Stimulated activated CD8-positive, alpha-beta memory T cell treated with anti-CD3 and anti-CD28 coated beads, Interleukin-12 subunit alpha, Interleukin-12 subunit beta, amount 100 ng/mL, for 24 hours (primary cell): ENCODE results near the gene SMAD5.

Experiments
- DNase-seq: peaks from one replicate; pipeline ENCODE4 v3.0.0-alpha.2; 2020; ENCODE audit errors: extremely low read depth

SMAD5 gene

GRCh38 chr5:136115183-136115865, 17.3 kb upstream of the SMAD5 start:
- no peak for DNase-seq

- no peak for DNase-seq
These were observed 12.1 kb upstream of the SMAD5 start for GRCh38 chr5:136120529-136120928.

- DNase-seq = no peak
These were observed 9.3 kb upstream of the SMAD5 start for GRCh38 chr5:136123236-136123768.

GRCh38 chr5:136127560-136127959, 5.1 kb upstream of the SMAD5 start:
- DNase-seq = no peak

- no peak for DNase-seq
These were observed 4.2 kb upstream of the SMAD5 start for GRCh38 chr5:136128481-136128880.

- DNase-seq = no peak
These were observed 3.2 kb upstream of the SMAD5 start for GRCh38 chr5:136129445-136129844.

GRCh38 chr5:136130581-136130980, 2.1 kb upstream of the SMAD5 start:
- no peak for DNase-seq

- no peak for DNase-seq
These were observed 558 bp upstream of the SMAD5 start for GRCh38 chr5:136132087-136132486.

GRCh38 chr5:136133222-136133921, 727 bp downstream of the SMAD5 start:
- no peak for DNase-seq

- no peak for DNase-seq
These were observed 1.3 kb downstream of the SMAD5 start for GRCh38 chr5:136133922-136134379.

- DNase-seq = no peak
These were observed 2.0 kb downstream of the SMAD5 start for GRCh38 chr5:136134653-136135052.

GRCh38 chr5:136135536-136135935, 2.9 kb downstream of the SMAD5 start:
- no peak for DNase-seq

GRCh38 chr5:136137497-136138220, 5.0 kb downstream of the SMAD5 start:
- DNase-seq = no peak

GRCh38 chr5:136141561-136141960, 8.9 kb downstream of the SMAD5 start:
- no peak for DNase-seq

GRCh38 chr5:136143312-136143711, 10.7 kb downstream of the SMAD5 start:
- DNase-seq = no peak

- no peak for DNase-seq
These were observed 11.1 kb downstream of the SMAD5 start for GRCh38 chr5:136143763-136144162.

GRCh38 chr5:136145030-136145429, 12.4 kb downstream of the SMAD5 start:
- DNase-seq = no peak

- no peak for DNase-seq
These were observed 13.6 kb downstream of the SMAD5 start for GRCh38 chr5:136146201-136146600.

- no peak for DNase-seq
These were observed 15.0 kb downstream of the SMAD5 start for GRCh38 chr5:136147632-136148031.

- no peak for DNase-seq
These were observed 17.2 kb downstream of the SMAD5 start for GRCh38 chr5:136149891-136150290.

GRCh38 chr5:136153581-136154236, 21.1 kb downstream of the SMAD5 start:
- DNase-seq = no peak

GRCh38 chr5:136155078-136155477, 22.4 kb downstream of the SMAD5 start:
- no peak for DNase-seq
